GM12872 (cell line): ENCODE measurements around the gene NFKBIE.

Experiments
- TF ChIP-seq, protein P1 (sequence below): IDR thresholded peaks from 3 replicates; pipeline ENCODE4 v1.5.1; 2011; ENCODE audit warnings: low read depth, mild to moderate bottlenecking, low read length, moderate library complexity; ENCODE audit not compliant: insufficient read depth

NFKBIE gene

GRCh38 chr6:44258325-44258863 lies 7.0 kb downstream of the NFKBIE start:
- TF ChIP-seq, protein P1, sequence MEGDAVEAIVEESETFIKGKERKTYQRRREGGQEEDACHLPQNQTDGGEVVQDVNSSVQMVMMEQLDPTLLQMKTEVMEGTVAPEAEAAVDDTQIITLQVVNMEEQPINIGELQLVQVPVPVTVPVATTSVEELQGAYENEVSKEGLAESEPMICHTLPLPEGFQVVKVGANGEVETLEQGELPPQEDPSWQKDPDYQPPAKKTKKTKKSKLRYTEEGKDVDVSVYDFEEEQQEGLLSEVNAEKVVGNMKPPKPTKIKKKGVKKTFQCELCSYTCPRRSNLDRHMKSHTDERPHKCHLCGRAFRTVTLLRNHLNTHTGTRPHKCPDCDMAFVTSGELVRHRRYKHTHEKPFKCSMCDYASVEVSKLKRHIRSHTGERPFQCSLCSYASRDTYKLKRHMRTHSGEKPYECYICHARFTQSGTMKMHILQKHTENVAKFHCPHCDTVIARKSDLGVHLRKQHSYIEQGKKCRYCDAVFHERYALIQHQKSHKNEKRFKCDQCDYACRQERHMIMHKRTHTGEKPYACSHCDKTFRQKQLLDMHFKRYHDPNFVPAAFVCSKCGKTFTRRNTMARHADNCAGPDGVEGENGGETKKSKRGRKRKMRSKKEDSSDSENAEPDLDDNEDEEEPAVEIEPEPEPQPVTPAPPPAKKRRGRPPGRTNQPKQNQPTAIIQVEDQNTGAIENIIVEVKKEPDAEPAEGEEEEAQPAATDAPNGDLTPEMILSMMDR, result no peak

DNA sequence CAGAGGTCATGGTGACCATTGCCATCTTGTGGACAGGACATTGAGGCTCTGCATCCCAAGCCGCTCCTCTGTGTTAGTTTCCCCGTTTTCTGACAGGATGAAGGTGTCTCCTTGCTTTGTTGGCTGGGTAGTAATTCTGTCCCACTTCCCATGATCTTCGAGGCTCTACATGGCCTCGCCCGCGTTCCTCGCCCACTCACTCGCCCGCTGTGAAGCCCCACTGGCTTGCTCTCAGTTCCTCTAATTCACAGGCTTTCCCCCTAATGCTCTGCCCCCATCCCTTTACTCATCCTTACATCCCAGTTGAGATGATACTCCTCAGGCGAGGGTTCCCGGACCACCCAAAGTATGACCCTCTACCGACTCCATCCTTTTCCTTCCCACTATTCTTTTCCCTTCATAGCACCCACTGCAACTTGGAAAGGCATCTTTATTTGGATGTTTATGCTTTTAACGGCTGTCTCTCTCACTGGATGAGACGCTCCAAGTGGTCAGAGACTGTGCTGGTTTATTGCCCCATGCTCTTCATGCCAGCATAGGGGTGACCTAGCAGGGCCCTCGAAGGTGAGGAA lies 7.5 kb downstream of the NFKBIE start:
- TF ChIP-seq, protein P1, result no peak

GRCh38 chr6:44257025-44257752 lies 8.2 kb downstream of the NFKBIE start, which contains the start of gene SLC35B2:
Gene SLC35B2, minus strand, starts transcription at chr6:44257528. Its CDS starts 118 bp downstream, at chr6:44257410.
- TF ChIP-seq, protein P1, result peak; percentile 64; the same call in 2 of the 3 replicates

- TF ChIP-seq, protein P1, result no peak
Observed at GRCh38 chr6:44256775-44257024, 8.7 kb downstream of the NFKBIE start.

DNA sequence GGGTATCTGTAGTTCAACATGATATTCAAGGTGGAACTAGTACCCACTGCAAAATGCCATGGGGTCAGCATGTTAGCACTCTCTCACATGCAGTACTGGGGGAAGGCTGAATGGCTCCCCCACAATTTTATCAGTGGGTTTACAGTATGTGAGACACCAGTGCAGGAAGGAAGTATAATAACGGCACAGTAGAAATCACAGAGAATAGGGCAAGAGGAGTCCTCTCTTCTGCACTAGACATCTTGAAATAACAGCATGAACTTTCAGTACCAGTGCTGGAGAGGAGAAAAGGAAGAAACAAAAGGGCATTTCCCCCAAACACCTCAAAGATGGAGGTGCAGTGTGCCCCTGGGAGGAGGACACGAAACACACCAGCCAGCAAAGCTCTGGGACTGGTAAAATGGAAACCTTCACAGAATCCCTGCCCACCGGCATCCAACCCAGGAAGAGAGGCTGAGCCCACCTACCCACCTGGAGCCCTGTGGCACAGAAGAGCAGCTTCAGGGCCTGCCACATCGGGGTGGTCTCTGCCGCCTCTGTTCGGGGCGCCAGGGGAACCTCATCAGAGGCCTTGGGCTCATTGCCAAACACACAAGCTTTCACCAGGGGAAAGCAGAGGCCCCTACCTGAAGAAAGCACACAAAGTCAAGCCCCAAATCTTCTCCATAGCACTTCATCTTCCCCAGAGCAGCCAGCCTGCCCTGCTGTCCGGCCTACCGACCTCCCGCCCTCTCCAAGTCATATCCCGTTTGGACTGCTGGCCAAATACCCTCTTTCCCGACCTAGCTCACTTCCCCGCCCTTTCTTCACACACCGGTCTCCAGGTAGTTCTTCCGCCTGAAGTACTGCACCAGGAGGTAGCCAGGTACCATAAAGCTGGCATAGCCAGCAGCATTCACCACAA lies 9.2 kb downstream of the NFKBIE start:
- TF ChIP-seq, protein P1, result no peak

DNA sequence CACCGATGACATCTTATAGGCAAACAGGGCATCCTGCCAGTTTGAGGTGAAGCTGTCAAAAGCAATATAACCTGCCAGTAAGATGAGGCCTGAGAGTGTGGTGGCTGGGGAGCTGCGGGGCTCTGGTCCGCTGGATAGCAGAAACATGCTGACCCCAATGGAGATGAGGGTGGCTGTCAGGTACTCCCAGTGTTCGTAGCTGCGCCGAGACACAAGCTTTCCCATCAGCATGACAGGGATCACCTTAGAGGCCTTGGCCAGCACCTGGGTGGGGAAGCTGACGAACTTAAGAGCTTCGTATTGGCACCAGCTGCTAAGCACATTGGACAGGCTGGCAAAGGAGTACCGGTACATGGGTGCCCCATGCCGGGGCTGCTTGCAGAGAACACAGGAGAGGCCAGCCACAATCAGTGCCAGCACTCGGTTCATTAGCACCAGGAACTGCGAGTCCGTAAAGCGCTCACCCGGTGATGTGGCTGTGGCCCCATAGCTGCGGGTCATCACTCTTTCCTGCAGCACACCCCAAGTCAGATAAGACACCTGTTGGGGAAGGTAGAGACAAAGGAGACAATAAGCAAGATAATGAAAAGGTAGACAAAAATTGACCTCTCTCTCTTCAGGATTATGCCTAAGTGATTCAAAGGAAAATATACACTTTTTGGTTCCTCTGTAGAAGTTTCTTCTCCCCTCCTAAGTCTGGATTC lies 10.1 kb downstream of the NFKBIE start:
- TF ChIP-seq, protein P1, result no peak
